ENCODE data around the gene BRINP2. TPM values are rescaled to one million over a fixed set of nuclear protein-coding genes. Genes with fewer than 3 reads are reported as not detected.

Gene BRINP2
- total RNA-seq, 2 donors from 2014 or later: not detected

DNA sequence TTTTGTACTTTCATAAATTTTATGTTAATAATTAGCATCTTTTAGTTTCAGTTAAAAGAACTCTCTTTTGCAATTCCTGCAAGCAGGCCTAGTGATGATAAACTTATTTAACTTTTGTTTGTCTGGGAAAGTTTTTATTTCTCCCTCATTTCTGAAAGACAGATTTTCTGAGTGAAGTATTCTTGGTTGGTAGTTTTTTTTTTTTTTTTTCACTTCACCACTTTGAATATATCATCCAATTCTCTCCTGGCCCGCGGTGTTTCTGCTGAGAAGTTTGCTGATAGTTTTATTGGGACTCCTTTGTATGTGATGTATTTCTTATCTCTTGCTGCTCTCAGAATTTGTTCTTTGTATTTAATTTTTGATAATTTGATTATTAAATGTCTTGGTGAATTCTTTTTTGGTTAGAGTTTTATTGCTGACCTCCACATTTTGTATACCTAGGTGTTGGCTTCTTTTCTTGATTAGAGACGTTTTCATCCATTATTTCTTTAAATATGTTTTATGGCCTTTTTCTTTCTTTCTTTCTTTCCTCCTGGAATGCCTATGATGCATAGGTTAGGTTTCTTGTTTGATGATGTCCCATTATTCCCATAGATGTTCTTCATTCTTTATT lies 45.9 kb downstream of the BRINP2 start:
- Histone ChIP-seq H3K9ac (ENCODE audit: extremely low read depth, low read length, poor library complexity, severe bottlenecking) (no peak overlapping the region), H3K27ac (ENCODE audit: low read depth, low read length) (no peak overlapping the region), H3K9me3 (ENCODE audit: control insufficient read depth, low read length) (peaks cover 10% of the 10 kb centered on the region), H3K36me3 (ENCODE audit: control insufficient read depth, insufficient read depth, low read length) (no peaks in the 10 kb centered on the region), H3K4me3 (ENCODE audit: low read length) (no peak overlapping the region), H3K27me3 (ENCODE audit: control insufficient read depth, insufficient read depth, low read length, poor library complexity, severe bottlenecking) (no peaks in the 10 kb centered on the region), H3K4me1 (ENCODE audit: control insufficient read depth, insufficient read depth, low read length) (no peaks in the 10 kb centered on the region)
- WGBS, 2 experiments (ENCODE audit: insufficient coverage in 1 of 2, insufficient read length in 1 of 2): no CpG with 5 or more reads among the region's 3 CpGs
- Mint-ChIP-seq H3K36me3 (ENCODE audit: low read depth) (no peaks in the 10 kb centered on the region), H3K9me3 (peaks cover 14% of the 10 kb centered on the region), H3K4me1 (peaks cover 6% of the 10 kb centered on the region), H3K27me3 (ENCODE audit: insufficient read depth) (peaks cover 11% of the 10 kb centered on the region), H3K4me3 (no peak overlapping the region), H3K27ac (no peak overlapping the region)
- DNase-seq: no peak
- TF ChIP-seq, protein P1, sequence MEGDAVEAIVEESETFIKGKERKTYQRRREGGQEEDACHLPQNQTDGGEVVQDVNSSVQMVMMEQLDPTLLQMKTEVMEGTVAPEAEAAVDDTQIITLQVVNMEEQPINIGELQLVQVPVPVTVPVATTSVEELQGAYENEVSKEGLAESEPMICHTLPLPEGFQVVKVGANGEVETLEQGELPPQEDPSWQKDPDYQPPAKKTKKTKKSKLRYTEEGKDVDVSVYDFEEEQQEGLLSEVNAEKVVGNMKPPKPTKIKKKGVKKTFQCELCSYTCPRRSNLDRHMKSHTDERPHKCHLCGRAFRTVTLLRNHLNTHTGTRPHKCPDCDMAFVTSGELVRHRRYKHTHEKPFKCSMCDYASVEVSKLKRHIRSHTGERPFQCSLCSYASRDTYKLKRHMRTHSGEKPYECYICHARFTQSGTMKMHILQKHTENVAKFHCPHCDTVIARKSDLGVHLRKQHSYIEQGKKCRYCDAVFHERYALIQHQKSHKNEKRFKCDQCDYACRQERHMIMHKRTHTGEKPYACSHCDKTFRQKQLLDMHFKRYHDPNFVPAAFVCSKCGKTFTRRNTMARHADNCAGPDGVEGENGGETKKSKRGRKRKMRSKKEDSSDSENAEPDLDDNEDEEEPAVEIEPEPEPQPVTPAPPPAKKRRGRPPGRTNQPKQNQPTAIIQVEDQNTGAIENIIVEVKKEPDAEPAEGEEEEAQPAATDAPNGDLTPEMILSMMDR (conservative IDR thresholded peaks at IDR 0.05): no peak

DNA sequence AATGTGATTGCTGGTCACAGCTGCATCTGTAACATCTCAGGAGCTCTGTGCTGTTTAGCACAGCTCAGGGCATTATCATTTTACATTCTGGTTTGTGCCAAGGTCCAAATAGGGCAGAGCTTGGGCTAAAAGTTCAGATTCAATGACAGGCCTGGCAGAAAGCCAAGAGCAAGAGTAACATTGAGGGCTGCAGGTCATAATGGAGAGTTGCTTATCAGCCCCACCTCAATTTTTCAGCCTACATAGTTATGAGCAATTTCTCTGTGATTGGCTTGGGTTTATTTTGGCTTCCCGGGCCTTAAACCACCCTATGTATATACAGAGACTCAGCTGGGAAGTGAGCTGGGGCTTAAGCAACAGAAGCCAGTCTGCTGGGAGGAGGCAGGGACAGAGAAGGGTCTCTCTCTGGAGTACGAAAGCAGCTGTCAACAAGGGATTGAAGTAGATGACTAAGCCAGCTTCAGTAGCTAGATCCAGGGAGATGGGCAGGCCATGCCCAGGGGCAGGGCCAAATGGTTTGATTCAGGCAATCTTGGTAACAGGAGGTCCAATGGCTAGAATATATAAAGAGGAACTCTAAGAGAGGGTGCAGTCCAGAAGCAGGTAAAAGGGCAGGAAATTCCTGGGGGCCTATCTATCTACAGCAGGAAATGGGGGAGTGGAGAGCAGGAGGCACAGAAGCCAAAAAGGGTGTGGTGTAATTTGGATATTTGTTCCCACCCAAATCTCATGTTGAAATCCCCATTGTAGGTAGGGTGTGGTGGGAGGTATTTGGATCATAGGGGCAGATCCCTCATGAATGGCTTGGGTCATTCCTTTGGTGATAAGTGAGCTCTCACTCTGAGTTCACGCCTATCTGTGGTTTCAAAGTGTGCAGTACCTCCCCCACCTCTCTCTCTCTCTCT lies 49.0 kb downstream of the BRINP2 start:
- H3K27me3 Mint-ChIP-seq (ENCODE audit: insufficient read depth): peaks cover 11% of the 10 kb centered on the region
- H3K4me1 Mint-ChIP-seq: peaks cover 6% of the 10 kb centered on the region
- Histone ChIP-seq H3K9ac (ENCODE audit: extremely low read depth, low read length, poor library complexity, severe bottlenecking) (no peak overlapping the region), H3K36me3 (ENCODE audit: control insufficient read depth, insufficient read depth, low read length) (no peaks in the 10 kb centered on the region), H3K27ac (ENCODE audit: low read depth, low read length) (no peak overlapping the region), H3K4me3 (ENCODE audit: low read length) (no peak overlapping the region), H3K27me3 (ENCODE audit: control insufficient read depth, insufficient read depth, low read length, poor library complexity, severe bottlenecking) (no peaks in the 10 kb centered on the region), H3K4me1 (ENCODE audit: control insufficient read depth, insufficient read depth, low read length) (no peaks in the 10 kb centered on the region), H3K9me3 (ENCODE audit: control insufficient read depth, low read length) (peaks cover 10% of the 10 kb centered on the region)
- peaks cover 14% of the 10 kb centered on the region for H3K9me3 Mint-ChIP-seq
- TF ChIP-seq, protein P1 (conservative IDR thresholded peaks at IDR 0.05): no peak
- H3K27ac Mint-ChIP-seq: no peak overlapping the region
- no peaks in the 10 kb centered on the region for H3K36me3 Mint-ChIP-seq (ENCODE audit: low read depth)
- no peak overlapping the region for H3K4me3 Mint-ChIP-seq
- DNase-seq: no peak
- WGBS, 2 experiments (ENCODE audit: insufficient coverage in 1 of 2, insufficient read length in 1 of 2): 80 to 92% methylated on average over 1 to 3 of the region's 3 CpGs

DNA sequence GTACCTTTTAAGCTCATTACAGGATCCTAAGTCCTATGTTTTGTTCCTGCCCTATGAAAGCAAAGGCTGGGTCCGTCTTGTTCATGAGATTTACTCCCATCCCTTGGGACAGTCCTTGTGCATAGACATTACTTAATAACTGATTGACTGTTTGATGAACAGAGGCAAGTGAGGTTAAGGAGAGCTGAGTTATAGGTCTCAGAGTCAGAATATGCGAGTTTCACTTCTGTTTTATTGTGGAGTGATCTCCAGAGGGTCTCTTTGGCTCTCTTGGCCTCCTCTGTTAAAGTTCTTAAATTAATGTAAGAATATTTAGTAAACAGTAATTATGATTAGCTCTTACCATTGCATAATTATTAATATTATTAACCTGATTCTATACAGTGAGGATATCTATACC lies 52.6 kb downstream of the BRINP2 start:
- Histone ChIP-seq H3K27ac (ENCODE audit: low read depth, low read length) (no peak overlapping the region), H3K27me3 (ENCODE audit: control insufficient read depth, insufficient read depth, low read length, poor library complexity, severe bottlenecking) (no peaks in the 10 kb centered on the region), H3K4me3 (ENCODE audit: low read length) (no peak overlapping the region), H3K9ac (ENCODE audit: extremely low read depth, low read length, poor library complexity, severe bottlenecking) (no peak overlapping the region), H3K4me1 (ENCODE audit: control insufficient read depth, insufficient read depth, low read length) (no peaks in the 10 kb centered on the region), H3K9me3 (ENCODE audit: control insufficient read depth, low read length) (no peaks in the 10 kb centered on the region), H3K36me3 (ENCODE audit: control insufficient read depth, insufficient read depth, low read length) (no peaks in the 10 kb centered on the region)
- DNase-seq: no peak
- H3K4me3 Mint-ChIP-seq: no peak overlapping the region
- peaks cover 5% of the 10 kb centered on the region for H3K27me3 Mint-ChIP-seq (ENCODE audit: insufficient read depth)
- no peaks in the 10 kb centered on the region for H3K9me3 Mint-ChIP-seq
- peaks cover 6% of the 10 kb centered on the region for H3K4me1 Mint-ChIP-seq
- WGBS, 2 experiments (ENCODE audit: insufficient coverage in 1 of 2, insufficient read length in 1 of 2): 86 to 100% methylated on average over 1 to 2 of the region's 2 CpGs
- TF ChIP-seq, protein P1 (conservative IDR thresholded peaks at IDR 0.05): no peak
- H3K36me3 Mint-ChIP-seq (ENCODE audit: low read depth): no peaks in the 10 kb centered on the region
- no peak overlapping the region for H3K27ac Mint-ChIP-seq
